D721Med (cell line): ENCODE measurements around the gene DPM1.
"Not testable (repeated sequence)": the region's sequence is repeated elsewhere in the genome, so short reads cannot be mapped to it uniquely, and the experiment has no call there.

ENCODE experiments used
- DNase-seq: peaks from one replicate; pipeline ENCODE4 v3.0.0; 2011; ENCODE audit warnings: low spot score; ENCODE audit not compliant: insufficient read length
- FAIRE-seq: peaks from 2 replicates; lab custom pipeline; 2011; peaks lifted over from hg19 to GRCh38; lab: Jason Lieb, UNC
- TF ChIP-seq, protein P1 (sequence below): IDR thresholded peaks from 2 replicates; pipeline ENCODE4 v1.5.1; 2012; ENCODE audit warnings: mild to moderate bottlenecking, control low read depth; ENCODE audit not compliant: insufficient read depth; ENCODE audit errors: missing control alignments

The DPM1 gene

DNA sequence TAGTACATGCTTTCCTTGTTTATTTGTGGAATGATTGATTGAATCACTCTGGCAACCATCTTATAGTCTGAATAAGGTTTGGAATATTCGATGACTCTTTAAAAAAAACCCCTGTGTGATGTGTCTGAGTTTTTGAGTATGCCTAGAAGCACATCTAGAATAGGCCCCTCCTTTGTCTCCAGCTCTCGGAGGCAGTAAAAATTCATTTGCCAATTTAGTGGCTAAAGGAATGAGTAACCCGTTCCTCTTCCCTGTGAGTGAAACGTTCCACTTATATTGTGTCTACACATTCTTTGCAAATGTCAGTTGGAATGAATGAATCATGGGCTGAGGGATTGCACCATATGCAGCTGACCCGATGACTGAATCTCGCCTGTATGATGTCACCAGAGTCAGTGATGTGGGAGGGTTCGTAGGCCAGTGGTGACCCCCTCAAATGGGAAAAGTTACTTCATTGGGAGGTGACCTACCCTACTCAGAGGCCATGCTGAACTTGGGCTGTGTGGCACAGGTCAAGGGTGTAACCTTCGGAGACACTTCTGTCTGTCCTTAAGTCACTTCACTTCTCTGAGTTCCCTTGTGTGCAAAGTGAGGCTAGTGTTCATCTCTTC is 21.8 kb upstream of the DPM1 start:
- FAIRE-seq (no peak), DNase-seq (no peak)
- TF ChIP-seq, protein P1, sequence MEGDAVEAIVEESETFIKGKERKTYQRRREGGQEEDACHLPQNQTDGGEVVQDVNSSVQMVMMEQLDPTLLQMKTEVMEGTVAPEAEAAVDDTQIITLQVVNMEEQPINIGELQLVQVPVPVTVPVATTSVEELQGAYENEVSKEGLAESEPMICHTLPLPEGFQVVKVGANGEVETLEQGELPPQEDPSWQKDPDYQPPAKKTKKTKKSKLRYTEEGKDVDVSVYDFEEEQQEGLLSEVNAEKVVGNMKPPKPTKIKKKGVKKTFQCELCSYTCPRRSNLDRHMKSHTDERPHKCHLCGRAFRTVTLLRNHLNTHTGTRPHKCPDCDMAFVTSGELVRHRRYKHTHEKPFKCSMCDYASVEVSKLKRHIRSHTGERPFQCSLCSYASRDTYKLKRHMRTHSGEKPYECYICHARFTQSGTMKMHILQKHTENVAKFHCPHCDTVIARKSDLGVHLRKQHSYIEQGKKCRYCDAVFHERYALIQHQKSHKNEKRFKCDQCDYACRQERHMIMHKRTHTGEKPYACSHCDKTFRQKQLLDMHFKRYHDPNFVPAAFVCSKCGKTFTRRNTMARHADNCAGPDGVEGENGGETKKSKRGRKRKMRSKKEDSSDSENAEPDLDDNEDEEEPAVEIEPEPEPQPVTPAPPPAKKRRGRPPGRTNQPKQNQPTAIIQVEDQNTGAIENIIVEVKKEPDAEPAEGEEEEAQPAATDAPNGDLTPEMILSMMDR = no peak

DNA sequence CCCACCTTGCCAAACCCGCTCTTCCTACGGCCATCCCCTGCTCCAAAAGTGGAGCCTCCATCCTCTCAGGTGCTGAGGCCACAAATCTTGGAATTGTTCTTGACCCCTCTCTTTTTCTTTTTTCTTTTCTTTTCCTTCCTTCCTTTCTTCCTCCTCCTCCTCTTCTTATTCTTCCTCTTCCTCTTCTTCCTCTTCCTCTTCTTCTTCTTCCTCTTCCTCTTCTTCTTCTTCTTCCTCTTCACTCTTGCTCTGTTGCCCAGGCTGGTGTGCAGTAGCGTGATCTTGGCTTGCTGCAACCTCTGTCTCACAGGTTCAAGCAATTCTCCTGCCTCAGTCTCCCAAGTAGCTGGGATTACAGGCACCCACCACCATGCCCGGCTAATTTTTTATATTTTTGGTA is 20.2 kb upstream of the DPM1 start:
- DNase-seq, FAIRE-seq: not testable (repeated sequence)

DNA sequence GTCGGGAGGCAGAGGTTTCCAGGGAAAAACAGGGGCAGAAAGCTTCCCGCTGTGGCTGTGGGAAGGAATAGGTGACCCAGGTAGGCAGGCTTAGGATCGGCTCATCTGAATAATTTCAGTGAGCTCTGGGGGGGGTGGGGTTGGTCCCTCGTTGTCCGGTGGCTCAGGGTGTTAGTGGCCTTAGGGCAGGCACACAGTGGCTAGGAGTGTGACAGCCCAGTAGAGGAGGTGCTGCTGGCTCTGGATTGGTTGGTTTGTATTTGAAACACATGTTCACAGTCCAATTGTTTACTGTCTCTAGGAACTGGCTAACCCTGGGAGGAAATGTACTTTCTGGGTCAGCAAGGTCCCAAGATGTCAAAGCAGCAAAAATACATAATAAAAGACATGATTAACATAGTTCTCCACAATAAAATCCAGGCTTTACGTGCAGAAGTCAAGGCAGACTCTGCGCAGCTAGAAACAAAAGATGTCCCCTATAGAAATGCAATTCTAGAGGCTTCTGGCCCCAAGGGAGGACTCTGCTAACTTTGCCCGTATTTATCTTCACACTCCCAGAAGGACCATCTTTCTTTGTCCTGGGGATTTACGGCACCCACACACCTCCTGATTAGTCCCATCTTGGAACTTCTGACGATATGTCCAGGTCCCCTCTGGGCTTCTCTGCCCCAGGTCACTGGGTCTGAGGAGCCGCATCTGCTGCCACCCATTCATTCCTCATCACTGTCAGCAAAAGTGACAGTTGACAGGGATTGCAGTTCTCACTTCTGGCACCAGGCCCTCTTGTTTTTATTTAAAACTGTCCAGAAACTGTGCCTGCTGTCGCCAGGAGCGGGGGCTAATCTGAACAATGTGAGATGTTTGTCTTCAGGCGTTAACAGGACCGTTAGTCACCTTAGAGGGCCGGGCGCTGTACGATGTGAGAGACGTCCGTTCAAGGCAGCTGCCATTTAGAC is 19.0 kb upstream of the DPM1 start:
- TF ChIP-seq, protein P1 = no peak
- FAIRE-seq = no peak
- no peak for DNase-seq

DNA sequence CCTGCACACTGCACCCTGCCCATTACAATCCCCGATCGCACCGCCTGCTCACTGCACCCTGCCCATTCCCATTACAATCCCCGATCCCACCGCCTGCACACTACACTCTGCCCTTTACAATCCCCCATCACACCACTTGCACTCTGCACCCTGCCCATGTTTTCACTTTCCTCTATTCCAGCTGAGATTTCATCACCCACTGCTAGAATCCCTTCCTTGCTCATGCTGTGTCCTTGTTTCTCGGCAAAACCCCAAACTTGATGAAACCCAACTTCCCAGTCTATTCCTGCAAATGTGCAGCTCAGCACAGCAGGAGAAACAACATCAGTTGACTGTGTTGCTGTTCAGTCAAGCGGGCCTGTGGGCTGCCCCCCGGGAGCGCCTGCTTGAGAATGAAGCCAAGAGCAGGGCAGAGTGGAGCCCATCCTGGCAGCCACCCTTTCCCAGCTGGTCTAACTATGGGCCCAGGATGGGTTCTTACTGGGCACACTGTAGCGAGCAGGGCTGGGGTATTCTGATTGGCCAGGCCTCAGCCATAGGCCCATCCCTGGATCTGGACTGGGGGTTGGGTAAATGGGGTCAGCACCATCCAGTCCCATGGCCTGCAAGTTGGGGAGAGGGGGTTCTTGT is 17.5 kb upstream of the DPM1 start:
- TF ChIP-seq, protein P1 = no peak
- FAIRE-seq (no peak), DNase-seq (no peak)

DNA sequence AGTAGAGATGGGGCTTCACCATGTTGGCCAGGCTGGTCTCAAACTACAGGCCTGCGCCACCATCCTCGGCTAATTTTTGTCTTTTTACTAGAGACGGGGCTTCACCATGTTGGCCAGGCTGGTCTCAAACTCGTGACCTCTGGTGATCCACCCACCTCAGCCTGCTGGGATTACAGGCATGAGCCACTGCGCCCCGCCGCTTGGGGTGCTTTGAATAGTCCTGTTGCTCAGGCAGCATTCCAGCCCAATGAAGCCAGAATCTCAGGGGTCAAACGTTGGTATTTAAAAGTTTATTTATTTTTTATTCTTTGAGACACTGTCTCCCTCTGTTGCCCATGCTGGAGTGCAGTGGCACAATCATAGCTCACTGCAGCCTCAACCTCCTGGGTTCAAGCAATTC is 11.6 kb upstream of the DPM1 start:
- DNase-seq = no peak
- no peak for FAIRE-seq
- TF ChIP-seq, protein P1 = no peak

DNA sequence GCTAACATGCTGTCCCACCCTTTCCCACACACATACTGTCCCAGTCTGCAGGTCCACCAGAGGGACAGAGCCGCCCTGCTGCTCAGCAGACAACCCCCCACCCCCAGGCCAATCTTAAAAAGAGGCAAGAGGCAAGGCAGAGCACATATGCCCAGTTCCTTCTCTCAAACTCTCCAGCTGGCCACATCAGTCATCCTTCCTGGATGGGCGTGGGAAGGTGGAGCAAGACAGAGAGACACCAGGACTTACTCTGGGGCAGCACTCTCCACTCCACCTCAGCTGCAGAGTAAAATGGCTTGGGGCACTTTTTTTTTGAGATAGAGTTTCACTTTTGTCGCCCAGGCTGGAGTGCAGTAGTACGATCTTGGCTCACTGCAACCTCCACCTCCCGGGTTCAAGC is 11.1 kb upstream of the DPM1 start:
- TF ChIP-seq, protein P1 = no peak
- FAIRE-seq (no peak), DNase-seq (no peak)

DNA sequence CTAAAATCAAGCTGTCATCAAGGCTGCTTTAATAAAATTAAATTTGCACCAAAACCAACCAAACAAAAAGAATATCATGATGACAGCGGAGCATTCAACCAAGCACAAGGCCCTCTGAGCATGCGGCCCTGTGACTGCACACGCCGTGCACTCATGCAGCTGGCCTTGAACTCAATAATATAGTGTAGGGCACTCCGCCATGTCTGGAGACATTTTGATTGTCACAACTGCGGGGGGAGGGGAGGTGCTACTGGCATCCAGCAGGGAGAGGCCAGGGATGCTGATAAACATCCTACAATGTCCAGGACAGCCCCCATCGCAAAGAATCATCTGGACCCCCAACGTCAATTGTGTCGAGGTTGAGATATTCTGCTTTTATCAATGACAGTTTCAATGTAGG is 10.0 kb upstream of the DPM1 start:
- TF ChIP-seq, protein P1 = no peak
- FAIRE-seq (no peak), DNase-seq (no peak)
